Loucy (cell line): ENCODE measurements around the gene C1orf159.

Experiments used
- H2AFZ ChIP-seq: fragments of 200-600 bp; sonication (generic); 2 replicates; pipeline ENCODE4 v1.6.0; 2016; ENCODE audit warnings: antibody characterized with exemption, mild to moderate bottlenecking, low read length, moderate library complexity
- H3F3A ChIP-seq: fragments of 200-600 bp; 2 replicates; pipeline ENCODE4 v1.6.0; 2016; ENCODE audit warnings: antibody characterized with exemption, low read depth, mild to moderate bottlenecking
- H3K27me3 ChIP-seq: fragments of 200-600 bp; sonication (generic); 2 replicates; pipeline ENCODE4 v1.6.1; 2014; ENCODE audit warnings: low read length, mild to moderate bottlenecking; ENCODE audit not compliant: insufficient read depth, poor library complexity, severe bottlenecking
- H3K36me3 ChIP-seq: fragments of 200-600 bp; sonication (generic); 2 replicates; pipeline ENCODE4 v1.6.1; 2016; ENCODE audit warnings: low read length; ENCODE audit not compliant: insufficient read depth
- H3K4me1 ChIP-seq: fragments of 200-600 bp; sonication (generic); 2 replicates; pipeline ENCODE4 v1.5.1; 2014; ENCODE audit warnings: low read length, mild to moderate bottlenecking; ENCODE audit not compliant: insufficient read depth, poor library complexity, severe bottlenecking
- H3K4me2 ChIP-seq: fragments of 200-600 bp; sonication (generic); 2 replicates; pipeline ENCODE4 v1.6.0; 2014; ENCODE audit warnings: antibody characterized with exemption, low read length, low read depth, mild to moderate bottlenecking; ENCODE audit not compliant: poor library complexity, severe bottlenecking
- H3K4me3 ChIP-seq: fragments of 200-600 bp; sonication (generic); 2 replicates; pipeline ENCODE4 v1.5.1; 2014; ENCODE audit warnings: low read length, mild to moderate bottlenecking, mixed read lengths; ENCODE audit not compliant: poor library complexity, severe bottlenecking
- H3K79me2 ChIP-seq: fragments of 200-600 bp; sonication (generic); 2 replicates; pipeline ENCODE4 v1.6.1; 2014; ENCODE audit warnings: low read length; ENCODE audit not compliant: insufficient read depth
- H3K9ac ChIP-seq: fragments of 200-600 bp; sonication (generic); 2 replicates; pipeline ENCODE4 v1.6.0; 2014; ENCODE audit warnings: mild to moderate bottlenecking, low read depth, low read length, moderate library complexity; ENCODE audit not compliant: poor library complexity, severe bottlenecking
- H3K9me2 ChIP-seq: fragments of 200-600 bp; sonication (generic); replicated peaks from 2 replicates; pipeline ENCODE4 v1.6.1; 2016; ENCODE audit warnings: low read depth, low read length, mixed read lengths
- H3K9me3 ChIP-seq: fragments of 200-600 bp; sonication (generic); 2 replicates; pipeline ENCODE4 v1.6.1; 2014; ENCODE audit warnings: mild to moderate bottlenecking, antibody characterized with exemption, low read length, low read depth; ENCODE audit not compliant: insufficient read depth
- H4K20me1 ChIP-seq: fragments of 200-600 bp; sonication (generic); 2 replicates; pipeline ENCODE4 v1.6.0; 2014; ENCODE audit warnings: antibody characterized with exemption, low read length, mild to moderate bottlenecking; ENCODE audit not compliant: insufficient read depth, poor library complexity, severe bottlenecking
- CTCF ChIP-seq: fragments of 200-600 bp; sonication (generic); conservative IDR thresholded peaks from 2 replicates; pipeline ENCODE4 v1.5.1; 2014; ENCODE audit warnings: mild to moderate bottlenecking, antibody characterized with exemption, low read length
- EZH2phosphoT487 ChIP-seq: fragments of 200-600 bp; IDR thresholded peaks from 2 replicates; pipeline ENCODE4 v1.6.1; 2018; ENCODE audit warnings: antibody characterized with exemption, mild to moderate bottlenecking, moderate library complexity, borderline replicate concordance

C1orf159 gene

DNA sequence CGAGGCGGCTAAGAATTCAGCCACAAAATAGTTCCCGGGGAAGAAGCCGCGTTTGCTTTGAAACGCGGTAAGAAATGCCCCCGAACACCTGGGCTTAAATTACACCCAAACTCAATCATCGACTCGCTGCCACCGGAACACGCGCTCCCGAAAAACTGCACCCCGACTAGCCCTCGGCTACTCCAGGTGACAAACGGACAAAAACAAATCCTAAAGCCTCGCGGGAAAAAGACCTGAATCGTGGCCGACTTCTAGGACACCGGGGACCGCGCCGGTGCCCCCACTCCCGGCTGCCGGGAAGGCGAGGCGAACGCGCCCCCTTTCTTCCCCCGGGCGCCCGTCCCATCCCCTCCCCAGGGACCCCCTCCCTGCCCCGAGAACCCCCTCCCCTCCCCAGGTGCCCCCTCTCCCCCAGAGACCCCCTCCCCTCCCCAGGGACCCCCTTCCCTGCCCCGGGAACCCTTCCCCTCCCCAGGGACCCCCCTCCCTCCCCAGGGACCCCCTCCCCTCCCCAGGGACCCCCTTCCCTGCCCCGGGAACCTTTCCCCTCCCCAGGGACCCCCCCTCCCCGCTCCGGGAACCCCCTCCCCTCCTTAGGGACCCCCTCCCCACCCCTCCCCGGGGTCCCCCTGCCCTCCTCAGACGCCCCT lies 628 bp downstream of the C1orf159 start:
- H3K4me2 ChIP-seq = peak overlapping the region; percentile 58
- H3K4me1 ChIP-seq = no peaks in the 10 kb centered on the region
- peaks cover 5% of the 10 kb centered on the region; the same call in 1 of the 2 replicates for H3K9me3 ChIP-seq
- TF ChIP-seq EZH2phosphoT487 (no peak), CTCF (no peak)
- H3K9me2 ChIP-seq = no peaks in the 10 kb centered on the region
- H4K20me1 ChIP-seq = no peaks in the 10 kb centered on the region
- H3K79me2 ChIP-seq = peaks cover 10% of the 10 kb centered on the region; the same call in 1 of the 2 replicates
- no peaks in the 10 kb centered on the region for H3K36me3 ChIP-seq
- H2AFZ ChIP-seq = no peak overlapping the region
- H3K27me3 ChIP-seq = no peaks in the 10 kb centered on the region
- H3K9ac ChIP-seq = peak overlapping the region; percentile 81
- H3K4me3 ChIP-seq = peak overlapping the region; percentile 84
- H3F3A ChIP-seq = no peaks in the 10 kb centered on the region

- H3K9ac ChIP-seq = no peak overlapping the region
- H3F3A ChIP-seq = no peaks in the 10 kb centered on the region
- peak overlapping the region; percentile 70 for H3K4me3 ChIP-seq
Measured at GRCh38 chr1:1114431-1114830, 1.5 kb downstream of the C1orf159 start.

DNA sequence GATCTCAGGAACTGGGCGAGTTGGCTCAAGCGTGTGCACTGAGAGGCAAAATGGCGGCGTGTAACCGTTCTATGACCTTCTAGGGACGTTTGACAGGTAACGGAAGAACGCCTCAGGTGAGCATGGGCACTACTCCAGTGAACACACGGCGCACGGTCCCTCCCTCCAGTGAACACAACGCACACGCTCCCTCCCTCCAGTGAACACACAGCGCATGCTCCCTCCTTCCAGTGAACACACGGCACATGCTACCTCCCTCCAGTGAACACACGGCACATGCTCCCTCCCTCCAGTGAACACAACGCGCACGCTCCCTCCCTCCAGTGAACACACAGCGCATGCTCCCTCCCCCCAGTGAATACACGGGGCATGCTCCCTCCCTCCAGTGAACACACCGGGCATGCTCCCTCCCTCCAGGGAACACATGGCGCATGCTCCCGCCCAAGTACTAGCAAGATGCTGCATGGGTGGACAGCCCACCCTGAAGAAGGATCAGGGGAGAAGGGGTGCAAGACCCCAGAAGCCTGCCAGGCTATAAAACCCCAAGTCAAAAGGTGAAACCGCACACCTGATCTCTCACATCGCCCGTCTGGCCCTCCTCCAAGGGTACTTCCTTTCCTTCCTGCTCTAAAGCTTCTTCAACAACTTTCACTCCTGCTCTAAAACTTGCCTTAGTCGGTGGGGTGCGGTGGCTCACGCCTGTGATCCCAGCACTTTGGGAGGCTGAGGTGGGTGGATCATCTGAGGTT lies 3.5 kb downstream of the C1orf159 start:
- no peaks in the 10 kb centered on the region for H3K36me3 ChIP-seq
- H3F3A ChIP-seq = no peaks in the 10 kb centered on the region
- no peak for TF ChIP-seq EZH2phosphoT487
- no peak for TF ChIP-seq CTCF
- no peaks in the 10 kb centered on the region for H3K27me3 ChIP-seq
- H3K9ac ChIP-seq = no peak overlapping the region
- H4K20me1 ChIP-seq = no peaks in the 10 kb centered on the region
- H3K4me2 ChIP-seq = no peak overlapping the region
- H3K9me2 ChIP-seq = no peaks in the 10 kb centered on the region
- H2AFZ ChIP-seq = no peak overlapping the region
- no peaks in the 10 kb centered on the region for H3K4me1 ChIP-seq
- peaks cover 5% of the 10 kb centered on the region; the same call in 1 of the 2 replicates for H3K9me3 ChIP-seq
- peaks cover 12% of the 10 kb centered on the region; the same call in 1 of the 2 replicates for H3K79me2 ChIP-seq
- no peak overlapping the region for H3K4me3 ChIP-seq

More at GRCh38 chr1:1114431-1114830, 1.5 kb downstream of the C1orf159 start:
- Histone ChIP-seq H4K20me1 (no peaks in the 10 kb centered on the region), H3K4me1 (no peaks in the 10 kb centered on the region), H3K36me3 (no peaks in the 10 kb centered on the region), H3K27me3 (no peaks in the 10 kb centered on the region), H3K9me3 (peaks cover 5% of the 10 kb centered on the region; the same call in 1 of the 2 replicates), H3K4me2 (peak overlapping the region; percentile 58), H3K79me2 (peaks cover 10% of the 10 kb centered on the region; the same call in 1 of the 2 replicates), H2AFZ (no peak overlapping the region), H3K9me2 (no peaks in the 10 kb centered on the region)
- TF ChIP-seq CTCF (no peak), EZH2phosphoT487 (no peak)
